HG02763 (cell line): ENCODE data around the gene CA5A.

Experiments used
- ATAC-seq: cut with Tn5 transposase; IDR thresholded peaks from one replicate; pipeline ENCODE4 v1.9.1; 2021; ENCODE audit warnings: mild to moderate bottlenecking, moderate library complexity; ENCODE audit not compliant: unreplicated experiment

CA5A gene

GRCh38 chr16:87854053-87854906 is 82.0 kb downstream of the CA5A start:
- ATAC-seq: no peak

GRCh38 chr16:87853411-87854052 is 82.8 kb downstream of the CA5A start:
- no peak for ATAC-seq

DNA sequence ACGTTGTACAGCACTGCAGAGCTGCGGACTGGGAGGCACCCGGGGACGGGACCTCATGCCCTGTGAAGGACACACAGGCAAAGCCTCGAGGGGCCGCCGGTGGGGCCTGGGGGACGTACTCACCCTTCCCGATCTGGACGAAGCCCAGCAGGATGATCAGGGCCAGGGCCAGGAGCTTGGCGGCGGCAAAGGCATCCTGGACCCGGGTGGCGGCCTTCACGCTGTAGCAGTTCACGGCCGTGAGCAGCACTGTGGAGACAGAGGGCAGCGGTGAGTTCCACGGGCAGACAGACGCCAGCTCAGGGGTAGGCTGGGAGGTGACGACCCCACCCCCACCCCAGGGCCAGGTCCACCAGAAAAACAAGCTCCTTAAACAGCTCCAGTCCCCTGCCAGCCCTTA is 84.7 kb downstream of the CA5A start:
- ATAC-seq: no peak

DNA sequence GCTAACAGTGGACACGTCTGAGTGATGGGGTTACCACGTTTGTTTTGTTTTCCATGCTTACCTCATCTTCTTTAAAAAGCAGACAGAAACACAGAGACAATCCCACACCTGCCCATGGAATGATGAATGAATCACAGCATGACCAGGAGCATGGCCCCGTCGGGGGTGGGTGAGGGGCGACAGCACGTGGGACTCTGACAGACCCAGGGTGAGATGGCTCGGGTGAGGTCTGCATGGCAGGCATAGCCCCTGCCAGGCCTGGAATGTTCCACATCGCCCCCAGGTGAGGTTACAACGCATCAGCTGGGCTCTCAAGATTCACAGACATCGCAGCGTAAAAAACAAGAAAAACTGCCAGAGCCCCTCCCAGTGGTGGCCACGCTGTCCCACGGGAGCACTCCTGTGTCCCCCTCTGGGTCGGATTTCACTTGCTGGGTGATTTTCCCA is 85.2 kb downstream of the CA5A start:
- ATAC-seq: no peak

- no peak for ATAC-seq
Observed at GRCh38 chr16:87850009-87851006, 86.0 kb downstream of the CA5A start.

- no peak for ATAC-seq
Observed at GRCh38 chr16:87849419-87850008, 86.8 kb downstream of the CA5A start.

- ATAC-seq: no peak
Observed at GRCh38 chr16:87848676-87849345, 87.5 kb downstream of the CA5A start.

DNA sequence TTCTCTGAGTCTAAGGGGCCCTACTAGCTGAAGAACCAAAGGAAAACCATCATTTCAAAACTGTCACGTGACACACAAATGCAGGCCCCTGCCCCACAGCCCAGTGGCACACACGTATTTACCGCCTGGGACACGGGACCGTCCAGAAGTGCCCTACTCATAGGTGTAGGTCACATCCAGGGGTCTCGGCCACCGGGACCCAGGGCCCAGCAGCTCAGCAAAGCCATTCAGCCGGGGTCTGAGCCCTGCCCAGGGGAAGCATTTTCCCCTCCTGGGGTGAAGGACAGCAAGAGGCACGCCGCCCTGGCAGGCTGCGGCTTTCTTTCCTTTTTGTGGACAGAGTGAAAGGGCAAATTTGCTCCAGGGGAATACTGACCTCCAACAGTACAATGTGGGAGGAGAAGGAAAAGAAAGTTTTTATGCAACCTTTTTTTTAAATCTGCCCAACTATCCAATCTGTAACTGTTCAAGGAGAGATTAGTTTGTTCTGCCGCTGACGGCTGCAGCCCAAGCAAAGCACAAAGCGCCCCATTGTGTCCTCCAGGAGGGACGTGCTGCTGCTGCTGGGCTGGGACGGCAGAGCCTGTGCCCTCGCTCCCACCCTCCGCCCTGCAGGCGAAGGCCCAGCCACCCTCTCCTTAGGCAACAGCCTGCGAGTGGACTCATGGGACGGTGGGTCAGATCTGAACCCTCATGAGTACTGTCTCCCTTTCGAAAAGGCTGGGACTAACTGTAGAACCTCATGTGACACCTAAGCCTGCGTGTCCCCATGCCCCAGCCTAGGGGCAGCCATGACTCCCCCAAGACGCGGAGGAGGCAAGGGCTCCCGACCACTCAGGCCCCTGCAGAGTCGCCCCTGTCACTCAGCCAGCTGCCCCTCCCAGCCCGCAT is 88.3 kb downstream of the CA5A start:
- ATAC-seq: no peak

DNA sequence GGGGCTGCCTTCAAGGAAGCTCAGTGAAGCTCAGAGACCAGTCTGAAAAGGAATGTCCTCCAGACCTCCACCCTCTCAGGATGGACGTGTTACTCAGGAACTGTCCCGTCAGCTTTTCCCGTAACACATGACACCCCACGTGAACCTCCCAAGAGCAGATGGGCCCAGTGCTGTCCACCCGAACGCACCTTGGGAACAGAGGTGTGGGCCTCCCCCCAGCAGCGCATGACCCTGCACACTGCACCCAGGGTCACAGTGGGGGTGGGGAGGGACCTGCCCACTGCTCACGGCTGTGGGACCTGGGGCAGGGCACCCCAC is 88.9 kb downstream of the CA5A start:
- ATAC-seq: no peak

DNA sequence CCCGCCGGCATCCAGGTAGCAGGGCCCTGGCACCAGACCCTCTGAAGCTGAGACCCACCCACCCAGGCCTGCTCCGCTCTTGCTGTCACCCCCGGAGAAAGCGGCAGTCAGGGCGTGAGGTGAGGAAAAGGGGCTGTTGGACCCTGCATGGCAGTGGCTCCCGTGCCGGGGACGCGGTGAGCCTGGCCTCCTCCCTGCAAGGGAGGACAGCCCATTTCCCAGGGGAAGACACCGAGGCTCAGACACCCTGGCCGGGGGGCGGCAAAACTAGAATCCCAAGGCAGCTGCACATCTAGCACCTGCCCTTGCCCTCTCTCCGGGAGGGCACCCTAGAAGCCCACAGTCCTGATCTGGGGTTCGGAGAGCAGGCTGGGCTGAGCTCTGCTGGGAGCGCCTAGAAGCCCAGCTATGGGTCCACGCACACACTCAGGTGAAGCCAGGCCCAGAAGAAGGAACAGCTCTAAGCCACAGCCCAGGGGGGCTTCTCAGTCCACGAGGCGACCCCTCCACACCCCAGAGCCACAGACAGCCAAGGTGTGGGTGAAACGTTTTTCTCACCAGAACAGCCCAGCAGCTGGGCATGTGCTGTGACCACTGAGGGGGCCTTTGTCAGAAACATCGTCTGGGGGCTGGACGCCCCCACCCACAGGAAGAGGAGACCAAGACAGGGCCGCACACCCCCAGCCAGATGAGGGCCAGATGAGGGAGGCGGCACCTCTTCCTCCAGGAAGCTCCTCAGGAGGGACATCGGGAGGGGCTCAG is 89.4 kb downstream of the CA5A start:
- no peak for ATAC-seq

- ATAC-seq: no peak
Observed at GRCh38 chr16:87845807-87846619, 90.3 kb downstream of the CA5A start.

- ATAC-seq: no peak
Observed at GRCh38 chr16:87845213-87845612, 91.1 kb downstream of the CA5A start.

GRCh38 chr16:87844809-87845208 is 91.5 kb downstream of the CA5A start:
- no peak for ATAC-seq

DNA sequence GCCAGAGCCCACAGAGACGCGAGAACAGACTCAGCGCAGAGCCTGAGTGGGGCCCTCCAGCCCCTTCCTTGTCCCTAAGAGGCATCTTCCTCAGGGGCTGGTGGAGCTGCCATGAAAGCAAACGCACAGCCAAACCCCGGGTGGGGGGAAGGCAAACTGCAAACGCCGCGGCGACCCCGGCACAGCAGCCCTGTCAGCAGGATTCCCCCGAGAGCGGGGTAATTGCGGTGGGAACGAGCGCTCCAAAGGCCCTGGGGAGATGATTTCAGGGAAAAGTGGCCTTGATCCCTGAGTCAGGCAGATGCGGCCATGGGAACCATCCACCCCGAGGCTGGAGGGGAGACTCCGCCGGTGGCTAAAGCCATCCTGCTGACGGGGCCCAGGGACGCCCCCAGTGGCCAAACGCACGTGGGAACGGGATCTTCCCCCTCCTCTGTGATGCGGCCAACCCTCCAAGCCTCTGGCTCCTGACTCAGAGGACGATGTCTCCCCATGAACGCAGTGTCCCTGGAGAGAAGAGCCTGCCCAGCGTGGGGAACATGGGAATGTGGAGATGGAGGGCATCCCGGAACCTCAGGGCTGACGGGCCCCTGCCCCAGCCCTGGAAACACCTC is 92.1 kb downstream of the CA5A start:
- no peak for ATAC-seq

- ATAC-seq: no peak
Observed at GRCh38 chr16:87843678-87844105, 92.6 kb downstream of the CA5A start.

- ATAC-seq: no peak
Observed at GRCh38 chr16:87842209-87842869, 94.0 kb downstream of the CA5A start.
